GM12865 (cell line): ENCODE measurements around the gene STT3B.

Experiments
- DNase-seq: peaks from one replicate; pipeline ENCODE4 v3.0.0; 2010; ENCODE audit warnings: low read depth
- H3K4me3 ChIP-seq: 2 replicates; pipeline ENCODE4 v1.5.1; 2011; ENCODE audit warnings: mild to moderate bottlenecking, low read depth, low read length, control low read depth
- CTCF ChIP-seq: IDR thresholded peaks from 2 replicates; pipeline ENCODE4 v1.5.1; 2011; ENCODE audit warnings: low read length, control low read depth, low read depth, inconsistent platforms; ENCODE audit not compliant: insufficient read depth; ENCODE audit errors: missing control alignments

STT3B gene

GRCh38 chr3:31652296-31652695 lies 119.6 kb downstream of the STT3B start:
- no peak for TF ChIP-seq CTCF
- H3K4me3 ChIP-seq: no peak overlapping the region
- no peak for DNase-seq

GRCh38 chr3:31653464-31653863 lies 120.7 kb downstream of the STT3B start:
- H3K4me3 ChIP-seq: no peak overlapping the region
- DNase-seq: no peak
- no peak for TF ChIP-seq CTCF

GRCh38 chr3:31654998-31655397 lies 122.3 kb downstream of the STT3B start:
- no peak for TF ChIP-seq CTCF
- no peak overlapping the region for H3K4me3 ChIP-seq
- DNase-seq: no peak

GRCh38 chr3:31659246-31659645 lies 126.5 kb downstream of the STT3B start:
- no peak for DNase-seq
- no peak overlapping the region for H3K4me3 ChIP-seq
- TF ChIP-seq CTCF: no peak

- no peak for TF ChIP-seq CTCF
- no peak overlapping the region for H3K4me3 ChIP-seq
- no peak for DNase-seq
Observed at GRCh38 chr3:31661286-31661685, 128.6 kb downstream of the STT3B start.

GRCh38 chr3:31661993-31662670 lies 129.4 kb downstream of the STT3B start:
- no peak overlapping the region for H3K4me3 ChIP-seq
- DNase-seq: no peak
- TF ChIP-seq CTCF: no peak

GRCh38 chr3:31664031-31664430 lies 131.3 kb downstream of the STT3B start:
- no peak for DNase-seq
- no peak overlapping the region for H3K4me3 ChIP-seq
- no peak for TF ChIP-seq CTCF
